Measurements from ENCODE around the gene CACNA2D4. TPM values are rescaled to one million over a fixed set of nuclear protein-coding genes. Genes with fewer than 3 reads are reported as not detected.

The CACNA2D4 gene
- polyA plus RNA-seq, 3 donors = 2.0 to 5.8 (median 2.1) TPM

DNA sequence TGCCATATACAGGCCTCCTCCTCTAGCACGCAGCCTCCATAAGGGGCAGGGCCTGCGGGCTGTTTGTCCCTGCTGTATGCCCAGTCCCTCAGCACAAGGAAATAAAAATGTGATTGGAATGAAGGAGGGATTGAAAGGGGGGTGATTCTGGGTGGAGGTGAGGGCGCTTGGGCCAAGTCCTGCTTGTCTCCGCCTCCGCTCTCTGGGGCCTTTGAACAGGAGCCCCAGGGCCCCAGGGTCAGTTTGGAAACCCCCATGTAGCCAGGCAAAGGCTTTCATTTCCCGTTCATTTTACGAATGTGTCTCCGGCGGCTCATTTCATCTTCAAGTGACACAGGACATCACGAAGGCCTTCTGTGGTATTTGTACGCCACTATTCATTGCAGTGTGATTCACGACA lies 4.5 kb upstream of the CACNA2D4 start:
- H3K27ac ChIP-seq (ENCODE audit: low read depth, low read length) = no peak overlapping the region
- WGBS, 3 donors = 91 to 96% (median 93%) methylated on average over 12 of the region's 12 CpGs

DNA sequence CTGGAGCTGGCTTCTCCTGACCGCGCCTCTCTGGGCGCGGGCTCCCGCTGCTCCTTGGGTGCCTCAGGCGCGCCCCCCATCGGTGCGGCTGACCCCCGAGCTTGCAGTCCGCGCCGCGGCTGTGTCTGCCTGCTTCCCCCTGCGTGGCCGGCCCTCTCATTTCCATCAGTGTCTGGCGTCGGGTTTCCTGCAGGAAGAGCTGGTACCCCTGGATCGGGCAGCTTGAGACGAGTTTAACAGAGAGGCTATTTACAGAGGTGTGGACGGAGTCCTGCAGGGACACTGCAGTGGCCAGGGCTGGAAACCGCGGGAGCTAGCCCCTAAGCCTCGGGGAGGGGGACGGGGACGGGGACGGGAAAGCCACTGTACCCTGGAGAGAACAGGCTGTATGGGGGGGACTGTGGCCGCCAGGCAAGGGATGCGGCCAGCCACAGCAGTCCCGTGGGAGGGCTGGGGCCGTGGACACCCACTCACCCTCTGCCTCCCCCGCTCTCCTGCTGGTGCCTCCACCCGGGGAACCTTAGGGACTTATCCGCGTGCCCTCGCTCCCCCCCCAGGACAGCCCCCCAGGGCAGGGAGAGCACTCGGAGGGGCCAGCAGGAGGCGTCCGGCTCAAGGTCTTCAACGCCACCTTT lies 3.7 kb upstream of the CACNA2D4 start:
- WGBS, 3 donors = 65 to 84% (median 81%) methylated on average over 38 to 40 of the region's 40 CpGs
- no peak overlapping the region for H3K27ac ChIP-seq (ENCODE audit: low read depth, low read length)

DNA sequence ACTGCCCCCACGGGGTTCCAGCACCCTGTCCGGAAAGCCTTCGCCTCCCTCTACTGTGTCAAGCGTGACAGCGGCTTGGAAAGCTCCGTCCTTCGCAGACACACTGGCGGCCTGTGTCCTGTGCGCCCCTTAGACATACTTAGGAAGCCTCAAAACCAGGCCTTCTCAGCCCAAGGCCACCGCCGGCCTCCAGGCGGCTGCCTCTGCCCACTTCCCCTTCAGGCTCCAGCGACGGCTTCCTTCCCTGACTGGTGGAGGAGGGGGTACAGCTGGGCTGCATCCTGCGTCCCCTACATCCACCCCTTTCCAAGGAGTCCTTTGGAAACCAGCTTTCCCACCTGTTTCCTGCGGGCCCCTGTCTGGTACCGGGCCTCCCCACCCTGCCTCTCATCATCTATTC lies 2.5 kb upstream of the CACNA2D4 start:
- 42 to 87% (median 54%) methylated on average over 16 to 17 of the region's 17 CpGs for WGBS, 3 donors
- no peak overlapping the region for H3K27ac ChIP-seq (ENCODE audit: low read depth, low read length)

DNA sequence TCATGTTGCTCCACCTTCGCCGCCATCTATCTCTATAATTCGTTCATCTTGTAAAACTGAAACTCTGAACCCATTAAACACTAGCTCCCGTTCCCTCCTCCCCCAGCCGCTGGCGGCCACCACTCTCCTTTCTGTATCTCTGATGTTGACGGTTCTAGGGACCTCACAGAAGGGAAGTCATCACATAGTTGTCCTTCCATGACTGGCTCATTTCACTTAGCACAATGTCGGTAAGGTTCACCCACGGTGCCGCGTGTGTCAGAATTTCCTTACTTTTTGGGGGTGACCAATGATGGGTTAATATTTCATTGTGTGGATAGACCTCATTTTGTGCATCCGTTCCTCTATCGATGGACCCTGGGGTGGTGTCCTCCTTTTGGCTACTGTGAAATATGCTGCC lies 2.0 kb upstream of the CACNA2D4 start:
- WGBS, 3 donors = 92 to 94% (median 92%) methylated on average over 13 of the region's 13 CpGs
- no peak overlapping the region for H3K27ac ChIP-seq (ENCODE audit: low read depth, low read length)

DNA sequence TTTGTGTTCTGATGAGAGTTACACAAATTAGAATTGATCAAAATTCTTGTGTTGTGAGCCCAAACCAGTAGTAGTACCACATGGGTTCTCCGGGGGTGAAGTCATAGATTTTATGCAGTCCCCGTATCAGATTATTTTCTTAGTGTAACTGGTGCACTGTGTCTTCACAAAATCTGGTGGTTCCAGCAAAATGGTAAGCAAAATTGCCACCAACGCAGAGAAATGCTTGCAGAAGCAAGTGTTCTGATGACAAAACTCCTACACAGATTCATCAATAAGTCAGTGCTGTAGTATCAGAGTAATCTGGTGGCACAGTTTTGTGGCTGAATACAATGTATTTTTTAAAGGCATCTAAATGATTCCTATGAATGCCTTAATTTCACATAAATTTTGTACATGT lies 1.3 kb upstream of the CACNA2D4 start:
- 89 to 95% (median 93%) methylated on average over 3 of the region's 3 CpGs for WGBS, 3 donors

DNA sequence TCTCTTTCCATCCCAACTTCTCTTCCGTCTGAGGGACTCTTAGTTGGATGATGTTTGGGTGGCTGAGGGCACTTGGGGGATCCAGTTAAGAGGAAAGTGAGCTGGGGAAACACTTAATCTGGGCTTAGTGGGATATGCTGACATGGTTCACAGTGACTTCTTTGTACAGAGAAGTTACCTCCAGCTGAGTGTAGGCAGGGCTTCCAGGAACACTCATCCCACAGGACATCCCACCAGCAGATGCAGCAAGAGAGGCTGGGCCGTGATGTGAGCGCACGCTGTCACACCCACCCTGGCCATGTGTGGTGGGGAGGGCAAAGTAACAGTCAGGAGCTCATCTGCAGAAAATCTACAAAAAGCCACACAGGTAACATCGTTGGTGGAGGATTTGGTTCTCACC lies 832 bp upstream of the CACNA2D4 start:
- H3K27ac ChIP-seq (ENCODE audit: low read depth, low read length) = no peak overlapping the region
- 85 to 94% (median 90%) methylated on average over 5 of the region's 5 CpGs for WGBS, 3 donors

More for the DNA sequence above, 1.3 kb upstream of the CACNA2D4 start:
- H3K27ac ChIP-seq (ENCODE audit: low read depth, low read length) = no peak overlapping the region

DNA sequence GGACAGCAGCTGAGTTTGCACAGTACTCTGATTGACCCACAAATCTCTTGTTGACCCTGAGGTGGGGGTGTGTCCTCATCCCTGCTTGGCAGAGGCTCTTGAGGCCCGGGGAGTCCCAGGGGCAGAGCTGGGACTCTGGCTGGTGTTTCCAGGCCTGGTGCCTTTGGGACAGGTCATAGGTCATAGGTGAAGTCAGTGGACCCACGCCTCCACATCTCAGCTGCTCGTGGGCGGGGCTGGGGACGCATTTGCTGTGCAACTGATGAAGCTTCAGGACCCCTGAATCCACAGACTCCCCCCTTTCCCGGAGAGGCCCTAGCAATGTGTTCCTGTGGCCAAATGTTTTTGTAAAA lies 408 bp upstream of the CACNA2D4 start:
- no peak overlapping the region for H3K27ac ChIP-seq (ENCODE audit: low read depth, low read length)
- 68 to 78% (median 77%) methylated on average over 6 of the region's 6 CpGs for WGBS, 3 donors

DNA sequence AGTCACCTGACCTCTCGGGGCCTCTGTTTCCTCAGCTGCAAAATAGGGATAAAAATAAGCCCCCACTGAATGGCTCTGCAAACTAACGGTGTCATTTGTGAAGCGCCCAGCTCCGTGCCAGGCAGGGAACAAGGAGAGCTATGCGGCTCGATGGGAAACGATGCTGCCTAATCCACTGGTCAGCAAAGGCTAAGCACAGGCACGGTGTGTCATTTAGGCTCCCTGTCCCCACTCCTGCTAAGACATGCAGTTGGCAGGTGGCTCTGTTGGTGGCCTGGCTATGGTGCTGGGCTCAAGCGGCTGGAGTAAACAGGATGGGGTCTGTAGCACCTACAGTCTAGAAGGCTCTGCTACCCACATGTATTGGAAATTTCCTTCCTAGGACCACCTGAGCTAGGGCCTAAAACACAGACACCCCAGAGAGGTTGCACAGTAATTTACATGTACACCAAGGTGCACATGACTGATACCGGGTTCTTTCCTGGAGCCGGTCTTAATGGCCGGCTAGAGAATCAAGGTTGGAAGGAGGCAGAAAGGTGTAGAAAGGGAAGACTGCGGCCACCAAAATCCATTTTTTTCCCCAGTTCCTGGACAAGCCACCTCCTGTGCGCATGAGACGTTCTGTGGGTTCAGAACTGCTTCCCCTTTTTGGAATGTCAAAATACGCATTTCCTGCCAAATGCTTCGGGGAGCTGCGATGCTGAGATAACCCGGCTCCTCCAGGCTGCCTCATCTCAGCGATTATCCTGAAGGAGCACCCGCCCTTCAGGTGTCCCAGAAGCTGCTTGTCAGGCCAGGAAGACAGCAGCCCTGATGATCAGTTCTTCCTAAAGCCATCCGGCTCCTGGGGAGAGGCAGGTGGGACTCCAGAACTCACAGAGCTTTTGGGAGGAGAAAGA lies 1.0 kb downstream of the CACNA2D4 start:
- 52 to 78% (median 56%) methylated on average over 22 of the region's 22 CpGs for WGBS, 3 donors
- no peak overlapping the region for H3K27ac ChIP-seq (ENCODE audit: low read depth, low read length)

DNA sequence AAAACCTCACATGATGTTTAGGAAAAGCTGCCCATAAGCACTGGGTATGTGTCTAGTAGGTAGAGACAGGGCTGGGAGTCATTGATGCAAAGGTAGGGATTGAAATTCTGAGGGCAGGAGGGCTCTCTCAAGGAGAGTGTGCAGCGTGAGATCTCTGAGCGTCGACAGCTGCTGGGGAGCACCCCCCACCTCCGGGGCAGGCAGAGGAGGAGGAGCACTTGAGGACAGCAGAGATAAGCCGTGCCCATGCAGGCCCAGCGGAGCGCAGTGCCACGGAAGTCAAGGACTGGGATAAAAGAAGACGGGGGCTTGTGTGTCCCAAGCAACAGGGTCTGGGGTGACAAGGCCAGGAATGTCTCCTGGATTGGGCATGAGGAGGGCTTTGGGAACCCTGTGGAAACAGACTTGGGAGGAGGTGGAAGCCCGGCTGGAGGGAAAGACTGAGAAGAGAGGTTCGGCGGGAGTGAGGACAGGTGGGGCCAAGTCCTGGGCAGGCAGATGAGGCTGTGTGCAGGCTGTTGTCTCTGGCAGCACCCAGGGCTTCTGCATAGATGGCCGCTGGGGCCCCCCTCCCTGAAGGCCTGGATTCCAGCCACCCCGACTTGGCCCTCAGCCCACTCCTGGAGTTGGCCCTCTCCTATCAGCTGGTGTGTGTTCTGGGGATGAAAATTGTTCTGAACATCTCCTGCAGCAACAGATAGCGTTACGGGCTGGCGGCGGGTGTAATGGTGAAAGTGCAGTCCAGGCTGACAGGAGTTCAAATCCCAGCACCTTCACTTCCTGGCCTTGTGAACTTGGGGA lies 1.9 kb downstream of the CACNA2D4 start:
- H3K27ac ChIP-seq (ENCODE audit: low read depth, low read length) = no peak overlapping the region
- WGBS, 3 donors = 42 to 69% (median 67%) methylated on average over 17 to 18 of the region's 18 CpGs

DNA sequence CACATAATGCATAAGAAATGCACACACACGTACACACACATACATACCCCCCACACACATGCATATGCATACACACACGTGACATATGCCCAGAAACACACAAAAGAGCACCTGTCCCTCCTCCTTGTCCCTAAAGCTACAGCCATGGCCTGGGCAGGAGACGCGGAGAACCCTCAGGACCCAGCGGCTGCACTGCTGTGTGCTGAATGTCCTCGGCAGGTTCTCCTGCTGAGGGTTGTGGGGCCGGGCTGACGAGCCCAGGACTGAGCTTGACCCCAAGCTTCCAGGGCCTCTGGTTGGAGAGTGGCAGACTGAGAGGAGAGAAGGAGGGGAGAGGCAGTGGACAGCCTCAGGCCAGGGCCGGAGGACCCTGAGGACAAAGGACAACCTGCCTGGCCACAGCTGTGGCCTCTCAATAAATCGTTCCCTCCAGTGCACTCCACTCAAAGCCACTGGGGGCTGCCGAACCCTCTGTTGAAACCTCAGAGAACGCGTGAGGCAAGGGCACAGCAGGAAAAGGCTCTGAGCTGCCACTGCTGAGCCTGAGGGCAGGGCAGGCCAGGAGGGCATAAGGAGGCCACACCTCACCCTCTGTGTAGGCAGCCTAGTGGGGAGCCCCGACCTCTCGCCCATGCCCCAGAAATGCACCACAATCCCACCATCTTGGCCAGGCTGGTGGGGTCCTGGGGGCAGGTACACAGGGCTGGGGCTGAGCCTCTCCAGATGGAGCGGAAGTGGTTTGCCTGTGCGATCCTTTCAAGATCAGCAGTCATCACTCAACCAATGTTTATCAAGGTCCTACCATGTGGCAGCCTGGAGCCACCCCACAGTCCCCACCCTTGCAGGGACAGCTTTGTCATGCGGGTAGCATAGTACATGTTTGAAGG lies 3.1 kb downstream of the CACNA2D4 start:
- no peak overlapping the region for H3K27ac ChIP-seq (ENCODE audit: low read depth, low read length)
- 77 to 79% (median 78%) methylated on average over 18 of the region's 18 CpGs for WGBS, 3 donors

DNA sequence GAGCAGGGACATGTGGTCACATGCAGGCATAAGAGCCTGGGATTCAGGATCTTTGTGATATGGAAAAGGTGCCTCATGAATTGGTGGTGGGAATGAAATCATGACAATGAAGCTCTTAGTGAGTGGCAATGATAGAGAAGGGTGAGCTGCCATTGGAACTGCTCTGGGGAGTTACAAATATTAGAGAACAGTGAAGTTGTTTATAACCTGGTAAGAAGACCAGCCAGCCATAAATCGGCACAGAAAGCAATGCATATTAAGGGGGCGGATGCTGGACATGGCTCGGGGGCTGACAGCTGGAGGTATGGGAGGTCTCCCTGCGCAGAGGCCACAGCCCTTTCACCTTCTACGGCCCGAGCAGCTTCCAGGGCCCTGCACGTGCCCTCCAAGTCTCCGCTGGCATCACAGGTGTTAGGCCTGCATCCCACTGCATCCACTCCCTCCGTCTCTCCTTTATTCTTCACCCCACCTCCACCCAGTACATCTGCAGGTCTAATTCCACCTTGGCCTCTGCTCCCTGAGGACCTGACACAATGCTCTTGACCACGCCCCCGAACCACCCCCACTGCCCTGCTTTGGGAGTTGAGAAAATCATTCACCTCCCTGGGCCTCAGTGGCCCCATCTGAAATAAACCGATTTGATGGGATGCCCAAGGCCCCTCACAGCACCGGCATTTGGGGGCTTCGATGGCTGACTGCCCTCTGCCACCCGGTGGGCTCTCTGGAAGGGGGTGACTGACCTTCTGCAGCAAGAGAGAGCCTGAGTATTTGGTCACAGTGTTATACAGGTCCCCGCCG lies 4.1 kb downstream of the CACNA2D4 start:
- WGBS, 3 donors = 84 to 87% (median 85%) methylated on average over 14 to 17 of the region's 17 CpGs
- H3K27ac ChIP-seq (ENCODE audit: low read depth, low read length) = no peak overlapping the region

DNA sequence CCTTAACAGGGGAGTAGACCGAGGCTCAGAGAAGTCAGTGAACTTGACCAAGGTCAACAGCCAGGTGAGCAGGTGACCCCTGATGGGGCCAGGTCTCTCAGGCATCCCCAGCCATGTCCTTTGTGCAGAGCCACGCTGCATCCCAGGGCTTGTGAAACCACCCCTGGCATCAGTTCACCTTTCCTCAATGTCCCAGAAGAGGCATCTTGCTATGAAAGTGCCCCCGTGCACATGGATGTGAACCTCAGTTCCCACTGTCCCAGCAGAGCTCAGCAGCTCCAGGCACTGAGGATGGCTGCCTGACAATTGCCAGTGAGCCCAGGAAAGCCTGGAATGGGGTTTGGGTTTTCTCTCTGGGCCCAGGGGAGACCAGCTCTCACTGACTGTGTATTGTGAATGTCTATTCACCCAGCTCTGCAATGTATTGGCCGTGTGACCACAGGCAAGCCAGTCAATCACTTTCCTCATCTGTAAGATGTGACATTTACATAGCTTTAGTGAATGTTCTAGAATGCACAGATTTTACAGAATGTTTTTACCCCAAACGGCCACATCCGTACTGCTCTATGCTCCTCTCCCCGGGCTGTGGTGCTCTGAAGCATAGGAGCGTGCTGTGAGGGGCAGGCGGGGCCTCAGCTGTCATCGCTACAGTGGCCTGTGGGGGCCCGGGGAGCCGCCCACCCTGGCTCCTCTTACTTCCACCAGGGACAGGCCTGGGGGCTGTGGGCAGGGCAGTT lies 4.9 kb downstream of the CACNA2D4 start:
- H3K27ac ChIP-seq (ENCODE audit: low read depth, low read length) = no peak overlapping the region
- 76 to 82% (median 77%) methylated on average over 12 of the region's 12 CpGs for WGBS, 3 donors

DNA sequence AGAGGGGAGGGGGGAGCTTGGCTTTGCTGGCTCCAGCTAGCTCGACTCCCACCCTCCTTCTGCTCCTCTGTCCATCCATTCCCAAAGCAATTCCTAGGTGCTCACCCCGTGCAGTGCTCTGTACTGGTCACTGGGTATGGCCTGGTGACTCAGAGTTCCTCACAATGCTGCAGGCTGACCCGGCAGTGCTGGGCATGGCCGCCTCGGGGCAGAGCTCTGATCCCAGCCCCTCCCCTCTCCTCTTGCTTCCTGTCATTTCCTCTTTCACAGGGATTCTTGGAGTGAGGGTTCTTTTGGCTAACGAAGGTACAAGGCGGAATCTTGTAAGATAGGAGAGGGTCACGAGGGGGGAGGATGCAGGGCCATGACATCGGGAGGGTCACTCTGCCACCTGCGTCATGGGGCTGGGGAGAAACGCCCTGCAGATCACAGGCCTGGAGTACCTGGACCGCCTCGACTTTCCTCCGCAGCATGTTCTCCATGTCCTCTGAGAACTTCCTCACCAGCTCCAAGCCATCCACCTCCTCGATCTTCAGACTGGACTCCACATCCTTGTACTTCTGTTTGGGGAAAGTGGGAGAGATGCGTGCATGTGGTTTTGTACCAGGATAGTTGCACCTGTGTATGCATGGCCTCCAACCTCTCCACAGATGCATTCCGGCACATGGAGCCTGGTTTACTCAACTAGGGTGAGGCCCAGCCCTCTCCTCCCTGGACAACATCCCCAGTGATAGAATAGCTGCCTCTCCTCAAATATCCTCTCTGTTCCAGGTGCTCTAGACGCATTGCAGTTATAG lies 5.7 kb downstream of the CACNA2D4 start:
- WGBS, 3 donors = 73 to 84% (median 82%) methylated on average over 18 of the region's 18 CpGs
- H3K27ac ChIP-seq (ENCODE audit: low read depth, low read length) = no peak overlapping the region

DNA sequence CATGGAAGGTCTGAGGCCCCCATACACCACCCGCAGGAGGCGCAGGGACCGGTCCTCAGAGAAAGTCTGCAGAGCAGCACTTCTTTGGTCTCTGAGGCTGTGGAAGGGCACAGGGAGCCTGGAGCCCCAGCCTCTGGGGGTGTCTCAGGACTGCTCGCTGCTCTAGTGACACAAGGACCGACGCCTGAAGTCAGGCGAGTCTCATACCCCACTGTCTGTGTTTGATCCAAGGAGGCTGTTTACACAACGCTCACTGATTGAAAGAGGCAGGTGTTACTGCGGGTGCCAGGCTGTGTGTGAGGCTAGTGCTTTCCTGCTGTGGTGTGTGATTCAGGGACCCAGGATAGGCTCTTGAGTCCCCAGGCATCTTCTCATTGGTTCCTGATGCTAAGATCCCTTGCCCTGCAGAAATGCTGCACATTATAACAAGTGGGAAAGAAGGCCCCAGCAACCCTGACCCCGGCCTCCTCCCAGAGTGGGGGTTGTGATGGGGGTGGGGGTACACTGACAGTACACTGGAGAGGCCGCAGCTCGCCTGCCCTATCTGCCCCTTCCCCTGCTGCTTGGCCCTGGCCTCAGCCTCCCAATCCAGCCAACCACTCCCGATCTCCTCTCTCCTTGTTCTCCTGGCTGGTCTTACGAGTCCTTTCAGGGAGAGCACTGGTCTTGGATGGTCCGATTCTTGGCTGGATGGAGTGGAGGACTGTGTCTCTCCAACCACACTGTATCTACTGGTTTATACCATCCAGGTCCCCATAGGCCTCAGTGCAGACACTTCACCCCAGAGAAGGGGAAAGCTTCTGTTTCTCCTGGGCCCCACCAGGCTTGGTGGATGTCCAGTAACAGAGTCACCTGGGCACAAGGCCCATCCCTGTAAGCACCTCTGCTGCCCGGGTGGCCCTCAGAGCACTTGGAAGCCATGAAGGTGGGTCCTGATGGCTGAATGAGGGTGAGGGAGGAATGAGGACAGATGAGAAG lies 6.6 kb downstream of the CACNA2D4 start:
- H3K27ac ChIP-seq (ENCODE audit: low read depth, low read length) = no peak overlapping the region
- 60 to 90% (median 87%) methylated on average over 16 of the region's 16 CpGs for WGBS, 3 donors

DNA sequence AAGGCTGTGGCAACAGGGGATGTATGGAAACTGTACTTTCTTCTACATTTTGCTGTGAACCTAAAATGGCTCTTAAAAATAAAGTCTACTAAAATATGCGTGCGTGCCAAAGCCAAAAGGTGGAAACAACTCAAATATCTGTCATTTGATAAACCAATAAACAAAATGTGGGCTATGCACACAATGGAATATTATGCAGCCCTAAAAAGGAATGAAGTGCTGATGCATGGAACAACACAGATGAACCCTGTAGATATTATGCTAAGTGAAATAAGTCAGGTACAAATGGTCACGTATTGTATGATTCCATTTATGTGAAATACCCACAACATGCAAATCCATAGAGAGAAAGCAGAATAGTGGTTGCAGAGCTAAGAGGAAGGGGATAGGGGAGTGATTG lies 8.0 kb downstream of the CACNA2D4 start:
- no peak overlapping the region for H3K27ac ChIP-seq (ENCODE audit: low read depth, low read length)
- 90 to 97% (median 94%) methylated on average over 3 of the region's 3 CpGs for WGBS, 3 donors

Measured in adipose tissue (tissue), 3 donors.